Ectodermal cell (in vitro differentiated cells): ENCODE results near the gene DSCAM.

Source experiments
- H3K27ac ChIP-seq: 2 replicates; pipeline ENCODE4 v1.7.0; 2013; ENCODE audit warnings: mild to moderate bottlenecking, low read depth, low read length; ENCODE audit not compliant: insufficient read depth, poor library complexity, severe bottlenecking
- H3K27me3 ChIP-seq: 2 replicates; pipeline ENCODE4 v1.7.0; 2013; ENCODE audit warnings: mild to moderate bottlenecking, low read length; ENCODE audit not compliant: insufficient read depth, control insufficient read depth, poor library complexity, severe bottlenecking
- H3K36me3 ChIP-seq: one replicate; pipeline ENCODE4 v1.7.0; 2013; ENCODE audit warnings: low read length; ENCODE audit not compliant: control insufficient read depth, insufficient read depth
- H3K4me1 ChIP-seq: one replicate; pipeline ENCODE4 v1.7.0; 2013; ENCODE audit warnings: low read length; ENCODE audit not compliant: control insufficient read depth, insufficient read depth
- H3K4me3 ChIP-seq: 2 replicates; pipeline ENCODE4 v1.7.0; 2013; ENCODE audit warnings: low read depth, low read length, control low read depth; ENCODE audit not compliant: insufficient read depth
- H3K9me3 ChIP-seq: 2 replicates; pipeline ENCODE4 v1.7.0; 2013; ENCODE audit warnings: mild to moderate bottlenecking, low read length, moderate library complexity; ENCODE audit not compliant: control insufficient read depth
- WGBS, 2 experiments: methylation state at CpG; one replicate each; pipeline ENCODE4 v1.1.7; 2013; ENCODE audit warnings: missing lambda C conversion rate in 2 of 2; 5-methylcytosine and 5-hydroxymethylcytosine counted together

DSCAM gene

DNA sequence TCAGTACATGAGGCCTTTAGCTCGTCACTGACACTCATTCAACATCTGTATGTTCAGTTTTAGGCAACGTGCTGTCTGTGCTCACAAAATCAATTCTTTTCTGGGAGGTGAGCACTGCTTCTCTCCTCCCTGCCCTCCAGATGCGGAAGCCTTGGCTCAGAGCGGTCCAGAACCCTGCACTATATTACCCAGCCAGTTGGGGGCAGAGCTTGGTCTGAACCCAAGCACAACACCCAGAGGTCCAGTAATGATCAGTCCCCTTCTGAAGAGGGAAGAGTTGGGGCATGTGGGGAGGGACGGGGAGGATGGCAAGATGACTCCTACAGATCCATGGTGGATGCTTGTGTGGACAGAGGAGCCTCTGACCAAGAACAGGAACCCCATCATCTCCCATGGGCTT, 5.6 kb upstream of the DSCAM start:
- Histone ChIP-seq H3K27me3 (peaks cover 12% of the 10 kb centered on the region), H3K27ac (no peak overlapping the region), H3K4me3 (no peak overlapping the region), H3K9me3 (no peaks in the 10 kb centered on the region), H3K4me1 (no peaks in the 10 kb centered on the region), H3K36me3 (no peaks in the 10 kb centered on the region)
- WGBS, 2 experiments, result 90 to 93% methylated on average over 5 of the region's 5 CpGs

DNA sequence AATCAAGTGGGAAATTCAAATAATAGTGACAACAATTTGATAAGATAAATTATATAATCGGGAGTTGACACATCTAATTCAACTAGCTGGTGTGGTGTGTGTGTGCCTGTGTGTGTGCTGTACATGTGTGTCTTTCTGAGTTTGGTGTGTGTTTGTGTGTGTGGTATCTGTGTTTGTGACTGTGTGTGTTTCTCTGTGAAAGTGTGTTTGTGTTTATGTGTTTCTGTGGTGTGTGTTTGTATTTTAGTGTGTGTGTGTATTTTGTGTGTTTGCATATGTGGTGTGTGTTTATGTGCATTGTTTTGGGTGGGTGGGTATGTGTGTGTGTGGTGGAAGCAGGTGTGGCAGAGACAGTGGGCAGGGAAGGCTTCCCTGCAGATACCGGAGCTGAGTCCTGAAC, 4.8 kb upstream of the DSCAM start:
- Histone ChIP-seq H3K9me3 (no peaks in the 10 kb centered on the region), H3K4me1 (no peaks in the 10 kb centered on the region), H3K4me3 (no peak overlapping the region), H3K36me3 (no peaks in the 10 kb centered on the region), H3K27me3 (peaks cover 20% of the 10 kb centered on the region), H3K27ac (no peak overlapping the region)
- WGBS, 2 experiments, result 90 to 96% methylated on average over 2 of the region's 2 CpGs

DNA sequence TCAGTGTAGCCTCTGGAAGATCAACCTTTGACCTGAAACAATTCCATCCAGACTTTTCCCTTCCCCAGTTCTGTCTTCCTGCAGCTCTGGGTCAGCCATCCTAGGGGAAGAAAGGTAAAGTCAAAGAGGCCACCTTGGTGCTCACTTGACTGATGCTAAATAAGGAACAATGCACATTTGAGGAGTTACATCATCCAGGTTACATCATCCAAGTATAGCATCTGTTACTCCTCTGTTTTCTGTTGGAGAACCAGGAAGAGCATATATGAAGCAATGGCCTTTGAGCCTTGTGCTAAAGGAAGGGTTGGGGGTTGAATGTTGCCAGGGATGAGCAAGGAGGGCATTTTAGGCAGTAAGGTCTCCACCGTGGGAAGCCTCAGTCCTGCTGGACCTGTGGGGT, 3.1 kb upstream of the DSCAM start:
- Histone ChIP-seq H3K27ac (no peak overlapping the region), H3K27me3 (peaks cover 34% of the 10 kb centered on the region), H3K9me3 (no peaks in the 10 kb centered on the region), H3K4me3 (no peak overlapping the region), H3K4me1 (no peaks in the 10 kb centered on the region), H3K36me3 (no peaks in the 10 kb centered on the region)
- WGBS, 2 experiments, result 88 to 89% methylated on average over 1 of the region's 1 CpG

DNA sequence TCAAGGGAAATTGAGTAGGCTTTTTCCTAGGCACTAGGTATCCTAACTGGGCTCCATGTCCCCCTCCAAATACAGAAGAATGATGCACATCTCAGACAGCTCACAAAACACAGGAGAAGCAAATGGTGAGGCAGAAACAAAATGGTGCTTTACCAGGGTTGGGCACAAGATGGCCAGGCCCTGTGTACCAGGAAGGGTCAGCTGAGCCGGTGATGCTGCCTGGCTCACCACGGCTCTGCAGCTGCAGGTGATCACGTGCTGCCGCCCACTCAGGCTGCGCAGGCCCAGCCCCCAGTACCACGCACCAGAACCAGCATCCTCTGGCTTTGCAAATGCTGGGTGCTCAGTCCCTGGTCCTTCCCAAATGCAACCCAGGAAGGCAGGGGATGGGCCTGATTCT, 993 bp upstream of the DSCAM start:
- no peak overlapping the region for H3K27ac ChIP-seq
- H3K4me3 ChIP-seq, result no peak overlapping the region
- 83 to 84% methylated on average over 6 of the region's 6 CpGs for WGBS, 2 experiments
- no peaks in the 10 kb centered on the region for H3K9me3 ChIP-seq
- H3K27me3 ChIP-seq, result peaks cover 45% of the 10 kb centered on the region
- no peaks in the 10 kb centered on the region for H3K4me1 ChIP-seq
- no peaks in the 10 kb centered on the region for H3K36me3 ChIP-seq

DNA sequence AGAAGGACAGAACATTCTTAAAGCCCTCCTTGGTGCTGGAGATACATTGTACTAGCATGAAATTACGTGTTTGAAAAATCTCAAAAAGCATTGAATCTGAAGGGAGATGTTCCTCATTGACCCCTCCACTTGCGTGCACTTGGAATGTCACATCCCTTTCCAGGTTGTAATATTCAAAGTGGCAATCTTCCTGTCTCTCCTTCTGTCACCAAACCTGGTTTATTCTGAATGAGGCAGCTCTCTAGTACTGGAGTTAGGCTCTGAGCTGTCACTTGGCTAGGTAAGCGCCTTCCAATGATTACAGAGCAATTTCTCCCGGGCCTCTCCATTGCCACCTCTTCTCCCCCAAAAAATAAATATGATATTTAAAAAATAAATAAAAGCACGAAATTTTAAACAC, 855 bp downstream of the DSCAM start:
- Histone ChIP-seq H3K4me1 (no peaks in the 10 kb centered on the region), H3K36me3 (no peaks in the 10 kb centered on the region), H3K27ac (no peak overlapping the region), H3K27me3 (peaks cover 61% of the 10 kb centered on the region), H3K9me3 (no peaks in the 10 kb centered on the region), H3K4me3 (no peak overlapping the region)
- 60 to 77% methylated on average over 2 to 5 of the region's 5 CpGs for WGBS, 2 experiments

DNA sequence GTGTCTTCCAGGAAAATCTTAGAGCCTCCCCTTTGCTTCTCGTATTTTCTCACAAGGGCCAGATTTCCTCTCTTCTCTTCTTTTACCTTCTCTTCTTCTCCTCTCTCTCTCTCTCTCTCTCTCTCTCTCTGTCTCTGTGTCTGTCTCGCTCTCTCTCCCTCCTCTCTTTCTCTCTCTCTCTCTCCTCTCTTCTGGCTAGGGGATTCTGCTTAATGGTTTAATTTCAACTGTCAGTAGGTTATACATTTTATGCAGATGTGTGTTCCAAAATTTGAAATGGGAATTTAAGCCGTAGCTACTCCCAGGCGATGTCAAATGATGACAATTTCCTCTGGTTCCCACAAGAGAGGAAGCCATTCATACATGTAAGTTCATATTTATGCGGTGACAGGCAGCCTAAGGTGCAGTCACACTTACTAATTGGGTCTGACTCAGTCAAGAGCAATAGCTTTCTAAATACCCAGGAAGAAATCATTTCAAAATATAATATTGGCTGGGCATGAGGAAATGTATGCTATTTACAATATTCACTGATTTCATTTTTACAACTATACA, 1.4 kb downstream of the DSCAM start:
- WGBS, 2 experiments, result 89% methylated on average over 5 of the region's 5 CpGs
- no peaks in the 10 kb centered on the region for H3K9me3 ChIP-seq
- peaks cover 67% of the 10 kb centered on the region for H3K27me3 ChIP-seq
- no peaks in the 10 kb centered on the region for H3K4me1 ChIP-seq
- H3K27ac ChIP-seq, result no peak overlapping the region
- no peaks in the 10 kb centered on the region for H3K36me3 ChIP-seq
- no peak overlapping the region for H3K4me3 ChIP-seq

DNA sequence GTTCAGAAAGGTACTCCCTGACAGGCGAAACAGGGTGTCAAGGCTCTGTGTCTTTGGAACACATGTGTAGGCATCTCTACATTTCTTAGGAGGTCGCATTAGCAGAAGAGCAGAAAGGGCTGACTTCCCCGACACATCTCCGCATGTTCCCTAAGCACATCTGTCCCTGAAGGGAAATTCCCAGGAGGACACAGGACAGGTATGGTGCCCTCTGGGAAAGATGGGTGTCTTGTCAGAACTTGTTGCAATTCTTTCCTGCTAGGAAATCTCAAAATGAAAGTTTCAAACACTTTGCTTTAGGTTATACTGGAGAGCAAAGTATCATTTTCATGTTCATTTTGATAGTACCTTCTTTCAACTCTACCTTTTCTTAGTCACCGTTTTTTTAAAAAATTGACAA, 2.0 kb downstream of the DSCAM start:
- 92 to 95% methylated on average over 5 of the region's 5 CpGs for WGBS, 2 experiments
- no peak overlapping the region for H3K27ac ChIP-seq
- H3K36me3 ChIP-seq, result no peaks in the 10 kb centered on the region
- peaks cover 70% of the 10 kb centered on the region for H3K27me3 ChIP-seq
- no peaks in the 10 kb centered on the region for H3K4me1 ChIP-seq
- no peak overlapping the region for H3K4me3 ChIP-seq
- H3K9me3 ChIP-seq, result no peaks in the 10 kb centered on the region

DNA sequence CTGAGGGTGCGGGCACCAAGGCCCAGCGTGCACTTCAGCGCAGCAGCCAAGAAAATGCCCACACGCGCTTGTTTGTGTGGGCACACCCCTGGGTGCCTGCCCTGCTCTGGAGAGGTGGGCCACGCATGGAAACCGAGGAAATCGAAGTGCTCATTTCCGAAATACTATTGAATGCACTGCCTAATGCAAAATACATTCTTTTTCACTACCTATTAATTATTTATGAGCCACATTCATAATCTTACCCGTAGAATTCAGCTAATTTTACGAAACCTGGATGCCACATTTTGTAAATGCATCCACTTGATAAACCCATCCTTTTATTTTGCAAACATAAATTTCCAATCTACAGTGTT, 4.8 kb downstream of the DSCAM start:
- Histone ChIP-seq H3K9me3 (no peaks in the 10 kb centered on the region), H3K4me1 (no peaks in the 10 kb centered on the region), H3K36me3 (no peaks in the 10 kb centered on the region), H3K4me3 (peak overlapping the region; percentile 38), H3K27me3 (peaks cover 54% of the 10 kb centered on the region), H3K27ac (no peak overlapping the region)
- 51 to 52% methylated on average over 11 of the region's 11 CpGs for WGBS, 2 experiments

DNA sequence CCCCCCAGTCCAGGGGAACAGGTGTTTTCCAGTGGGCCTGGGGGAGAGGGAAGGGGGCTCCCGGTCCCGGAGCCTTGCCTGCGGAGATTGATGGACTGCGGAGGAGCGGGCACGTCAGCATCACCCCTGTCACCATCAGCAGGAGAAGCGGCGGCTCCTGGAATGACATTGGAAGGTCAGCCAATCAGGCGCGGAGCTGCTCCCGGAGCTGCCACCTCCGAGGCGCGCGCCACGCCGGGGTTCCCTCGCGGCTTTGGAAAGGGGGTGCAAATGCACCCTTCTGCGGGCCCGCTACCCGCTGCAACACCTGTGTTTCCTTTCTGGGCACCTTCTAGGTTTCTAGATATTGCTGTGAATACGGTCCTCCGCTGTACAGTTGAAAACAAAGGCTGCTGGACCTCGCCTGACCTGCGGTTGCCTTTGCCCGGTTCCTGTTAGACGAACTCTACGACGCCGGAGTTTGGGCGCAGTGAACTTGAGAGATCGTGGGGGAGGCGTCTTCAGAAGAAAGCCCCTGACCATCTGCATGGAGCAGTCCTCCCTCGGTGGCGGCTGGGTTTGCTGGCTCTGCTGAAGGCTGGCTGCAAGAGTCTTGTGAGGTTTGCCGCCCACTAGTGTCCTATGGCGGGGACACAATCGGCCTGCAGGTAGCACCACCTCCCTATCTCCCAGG, 5.3 kb downstream of the DSCAM start:
- H3K27me3 ChIP-seq, result peaks cover 49% of the 10 kb centered on the region
- H3K36me3 ChIP-seq, result no peaks in the 10 kb centered on the region
- H3K9me3 ChIP-seq, result no peaks in the 10 kb centered on the region
- no peaks in the 10 kb centered on the region for H3K4me1 ChIP-seq
- H3K4me3 ChIP-seq, result peak overlapping the region; percentile 38
- H3K27ac ChIP-seq, result no peak overlapping the region
- 1 to 2% methylated on average over 39 of the region's 39 CpGs for WGBS, 2 experiments

DNA sequence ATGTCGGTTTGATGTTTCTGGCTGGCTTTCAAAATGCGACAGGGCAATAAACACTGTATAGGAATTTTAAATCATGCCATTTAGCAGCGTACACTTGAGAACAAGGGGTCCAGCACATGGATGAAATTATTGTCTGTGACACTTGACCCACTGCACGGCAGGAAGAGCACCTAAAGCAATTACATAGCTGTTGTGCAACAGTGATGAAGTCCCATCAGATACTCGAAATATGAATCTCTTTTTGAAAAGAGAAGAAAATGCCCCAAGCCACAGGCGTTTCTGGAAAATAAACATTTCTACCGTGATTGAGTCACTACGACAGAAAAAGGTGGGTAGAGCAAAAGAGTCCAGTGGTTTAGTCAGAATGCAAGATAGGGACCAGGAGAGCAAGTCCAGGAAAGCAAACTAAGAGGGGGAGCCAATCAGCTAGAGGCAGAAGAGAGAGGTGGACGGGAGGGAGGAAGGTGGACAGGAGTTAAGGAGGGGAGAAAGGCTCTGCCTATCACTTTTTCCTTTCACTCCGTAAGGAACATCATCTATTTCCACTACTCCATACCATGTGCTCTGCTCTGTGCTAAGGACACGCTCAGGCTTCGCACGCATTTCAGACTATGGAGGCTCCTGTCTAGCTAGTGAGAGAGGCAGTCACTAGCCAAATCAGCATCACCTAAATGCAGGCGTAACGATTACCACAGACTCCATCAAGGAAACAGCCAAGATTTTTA, 6.4 kb downstream of the DSCAM start:
- Histone ChIP-seq H3K27ac (no peak overlapping the region), H3K27me3 (peaks cover 41% of the 10 kb centered on the region), H3K4me1 (no peaks in the 10 kb centered on the region), H3K4me3 (no peak overlapping the region), H3K9me3 (no peaks in the 10 kb centered on the region), H3K36me3 (no peaks in the 10 kb centered on the region)
- 91 to 94% methylated on average over 12 to 15 of the region's 15 CpGs for WGBS, 2 experiments
